HepG2 (cell line): ENCODE results near the gene PSD4. TPM values are rescaled to one million over a fixed set of nuclear protein-coding genes. Genes with fewer than 3 reads are reported as not detected.
A peak's percentile ranks its signal among the peaks of the same experiment; 100 is the strongest.

ENCODE experiments used
- AHR ChIP-seq: IDR thresholded peaks from 2 replicates; pipeline ENCODE4 v1.6.1; 2018; ENCODE audit warnings: missing genetic modification reagents, missing compliant biosample characterization
- ATRX ChIP-seq: sonication (generic); formaldehyde crosslinking; IDR thresholded peaks from 2 replicates; pipeline ENCODE4 v1.4.0; 2020; ENCODE audit warnings: missing genetic modification reagents, borderline replicate concordance
- CBX1 ChIP-seq: IDR thresholded peaks from one replicate; pipeline ENCODE4 v1.6.1; 2016; ENCODE audit warnings: antibody characterized with exemption, low read depth
- DPF2 ChIP-seq: sonication (generic); formaldehyde crosslinking; IDR thresholded peaks from 2 replicates; pipeline ENCODE4 v1.4.0; 2020; ENCODE audit warnings: mild to moderate bottlenecking, low read depth, missing genetic modification reagents, borderline replicate concordance
- EHMT2 ChIP-seq: fragments of 200-600 bp; sonication (generic); IDR thresholded peaks from 2 replicates; pipeline ENCODE4 v1.7.0; 2017; ENCODE audit warnings: antibody characterized with exemption, low read depth, low read length, borderline replicate concordance
- KAT7 ChIP-seq: IDR thresholded peaks from 2 replicates; pipeline ENCODE4 v1.6.1; 2018; ENCODE audit warnings: borderline replicate concordance, missing compliant biosample characterization
- KLF12 ChIP-seq: sonication (generic); formaldehyde crosslinking; IDR thresholded peaks from 2 replicates; pipeline ENCODE4 v1.4.0; 2020; ENCODE audit warnings: missing genetic modification reagents, borderline replicate concordance
- MED1 ChIP-seq: sonication (generic); formaldehyde crosslinking; IDR thresholded peaks from 2 replicates; pipeline ENCODE4 v1.4.0; 2020; ENCODE audit warnings: missing genetic modification reagents
- MEIS1 ChIP-seq: sonication (generic); formaldehyde crosslinking; IDR thresholded peaks from 2 replicates; pipeline ENCODE4 v1.9.0; 2021; ENCODE audit warnings: mild to moderate bottlenecking, missing genetic modification reagents, moderate library complexity, borderline replicate concordance
- MLLT10 ChIP-seq: sonication (generic); formaldehyde crosslinking; IDR thresholded peaks from 2 replicates; pipeline ENCODE4 v1.4.0; 2020; ENCODE audit warnings: missing genetic modification reagents
- NFYB ChIP-seq: sonication (generic); formaldehyde crosslinking; IDR thresholded peaks from 2 replicates; pipeline ENCODE4 v1.4.0; 2020; ENCODE audit warnings: missing genetic modification reagents
- NR2F6 ChIP-seq, 2 experiments: IDR thresholded peaks; 2 replicates each; pipeline ENCODE4 v1.6.1; 2016; ENCODE audit warnings: antibody characterized with exemption in 1 of 2, mild to moderate bottlenecking in 1 of 2
- PBX3 ChIP-seq: sonication (generic); formaldehyde crosslinking; IDR thresholded peaks from 2 replicates; pipeline ENCODE4 v1.8.1; 2023; ENCODE audit warnings: missing genetic modification reagents, inconsistent platforms, borderline replicate concordance
- PPARG ChIP-seq: conservative IDR thresholded peaks from 2 replicates; pipeline ENCODE4 v1.6.1; 2016; ENCODE audit warnings: missing biosample characterization, missing genetic modification reagents
- RARG ChIP-seq: sonication (generic); formaldehyde crosslinking; IDR thresholded peaks from 2 replicates; pipeline ENCODE4 v1.4.0; 2020; ENCODE audit warnings: low read depth, mild to moderate bottlenecking, missing genetic modification reagents
- RBAK ChIP-seq: sonication (generic); formaldehyde crosslinking; IDR thresholded peaks from 2 replicates; pipeline ENCODE4 v1.5.1; 2020; ENCODE audit warnings: mild to moderate bottlenecking, missing genetic modification reagents
- SAFB2 ChIP-seq: sonication (generic); formaldehyde crosslinking; IDR thresholded peaks from 2 replicates; pipeline ENCODE4 v1.5.1; 2020; ENCODE audit warnings: missing genetic modification reagents, low read depth, mild to moderate bottlenecking, borderline replicate concordance
- TAF1 ChIP-seq: sonication (generic); formaldehyde crosslinking; IDR thresholded peaks from 2 replicates; pipeline ENCODE4 v1.4.0; 2020; ENCODE audit warnings: missing genetic modification reagents
- TFDP1 ChIP-seq: IDR thresholded peaks from 2 replicates; pipeline ENCODE4 v1.6.1; 2016; ENCODE audit warnings: missing compliant biosample characterization, missing genetic modification reagents, borderline replicate concordance
- ZFX ChIP-seq: sonication (generic); formaldehyde crosslinking; IDR thresholded peaks from 2 replicates; pipeline ENCODE4 v1.4.0; 2020; ENCODE audit warnings: mild to moderate bottlenecking, low read depth, missing genetic modification reagents, moderate library complexity
- ZNF180 ChIP-seq: sonication (generic); formaldehyde crosslinking; IDR thresholded peaks from 2 replicates; pipeline ENCODE4 v1.4.0; 2020; ENCODE audit warnings: low read depth, missing genetic modification reagents, borderline replicate concordance
- ZNF232 ChIP-seq: sonication (generic); formaldehyde crosslinking; IDR thresholded peaks from 2 replicates; pipeline ENCODE4 v1.4.0; 2020; ENCODE audit warnings: missing genetic modification reagents, borderline replicate concordance
- ZNF275 ChIP-seq: sonication (generic); formaldehyde crosslinking; IDR thresholded peaks from 2 replicates; pipeline ENCODE4 v1.8.0; 2022; ENCODE audit warnings: missing genetic modification reagents, mild to moderate bottlenecking, inconsistent platforms, borderline replicate concordance
- ZNF749 ChIP-seq: sonication (generic); formaldehyde crosslinking; IDR thresholded peaks from 2 replicates; pipeline ENCODE4 v1.8.0; 2022; ENCODE audit warnings: mild to moderate bottlenecking, missing genetic modification reagents, moderate library complexity, borderline replicate concordance
- ZNF839 ChIP-seq: sonication (generic); formaldehyde crosslinking; IDR thresholded peaks from 2 replicates; pipeline ENCODE4 v1.4.0; 2020; ENCODE audit warnings: missing genetic modification reagents, mild to moderate bottlenecking, borderline replicate concordance
- polyA plus RNA-seq, 8 experiments: library from polyadenylated mRNA; depleted of rRNA in 3 of 8; stranded (reverse) in 7 of 8; unstranded in 1 of 8; fragments of >200 nt; fragmentation: Illumina TruSeq in 4 of 8; extraction: Trizol in 4 of 8; gene quantifications; 2 replicates each; pipeline versions ENCODE4 v1.2.1 to v1.2.3, GENCODE V29; 2011 to 2016; ENCODE audit warnings: low read depth in 4 of 8, missing spikeins in 1 of 8, mixed read lengths in 1 of 8; ENCODE audit not compliant: insufficient read depth in 1 of 8
- total RNA-seq, 5 experiments: library from RNA; depleted of rRNA; stranded (reverse); fragments of >200 nt; fragmentation: Illumina TruSeq; extraction: Trizol; gene quantifications; 2 replicates each; pipeline ENCODE4 v1.2.3, GENCODE V29; 2016; ENCODE audit warnings: low read depth in 1 of 5
- TF ChIP-seq, protein P1 (sequence below): sonication (generic); formaldehyde crosslinking; IDR thresholded peaks from 2 replicates; pipeline ENCODE4 v1.4.0; 2020; ENCODE audit warnings: missing genetic modification reagents

Gene PSD4
- total and polyA plus RNA-seq, 2 of the 13 experiments (the other 11 are each of a cell fraction or from before 2014, with no cell fraction given) = 5.8 to 9.4 TPM

- no peak; the same call in 1 of the 2 replicates for TF ChIP-seq KAT7 (CRISPR knock-in tag)
- no peak for TF ChIP-seq MLLT10
- no peak for TF ChIP-seq NFYB (CRISPR knock-in tag)
- TF ChIP-seq ZNF232 (CRISPR knock-in tag) = no peak
- no peak for TF ChIP-seq MEIS1 (CRISPR knock-in tag)
- TF ChIP-seq TAF1 (CRISPR knock-in tag) = no peak; the same call in 1 of the 2 replicates
- 0 out of 2 replicates have a peak, but pooled peaks have one; percentile 19 for TF ChIP-seq TFDP1
- TF ChIP-seq, protein P1, sequence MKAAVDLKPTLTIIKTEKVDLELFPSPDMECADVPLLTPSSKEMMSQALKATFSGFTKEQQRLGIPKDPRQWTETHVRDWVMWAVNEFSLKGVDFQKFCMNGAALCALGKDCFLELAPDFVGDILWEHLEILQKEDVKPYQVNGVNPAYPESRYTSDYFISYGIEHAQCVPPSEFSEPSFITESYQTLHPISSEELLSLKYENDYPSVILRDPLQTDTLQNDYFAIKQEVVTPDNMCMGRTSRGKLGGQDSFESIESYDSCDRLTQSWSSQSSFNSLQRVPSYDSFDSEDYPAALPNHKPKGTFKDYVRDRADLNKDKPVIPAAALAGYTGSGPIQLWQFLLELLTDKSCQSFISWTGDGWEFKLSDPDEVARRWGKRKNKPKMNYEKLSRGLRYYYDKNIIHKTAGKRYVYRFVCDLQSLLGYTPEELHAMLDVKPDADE (CRISPR knock-in tag) = no peak
- TF ChIP-seq ZNF839 (CRISPR knock-in tag) = no peak
- 0 out of 2 replicates have a peak, but pooled peaks have one; percentile 32 for TF ChIP-seq ZNF275 (CRISPR knock-in tag)
- TF ChIP-seq AHR (CRISPR knock-in tag) = no peak
- no peak for TF ChIP-seq RARG (CRISPR knock-in tag)
- peak; percentile 73 for TF ChIP-seq MED1
- peak; percentile 85 for TF ChIP-seq NR2F6 (IDR thresholded peaks at IDR 0.05)
- peak; percentile 77 for TF ChIP-seq NR2F6 (CRISPR knock-in tag; IDR thresholded peaks at IDR 0.05)
- TF ChIP-seq PPARG = peak; percentile 48
- TF ChIP-seq CBX1 = peak; percentile 52
- TF ChIP-seq KLF12 = no peak
- TF ChIP-seq ZNF749 (CRISPR knock-in tag) = no peak
- TF ChIP-seq PBX3 (CRISPR knock-in tag) = no peak
- TF ChIP-seq EHMT2 = peak; percentile 33; the same call in 1 of the 2 replicates
- peak; percentile 60 for TF ChIP-seq ZFX (CRISPR knock-in tag)
- no peak for TF ChIP-seq SAFB2 (CRISPR knock-in tag)
- TF ChIP-seq RBAK = no peak
- no peak for TF ChIP-seq ZNF180 (CRISPR knock-in tag)
- no peak for TF ChIP-seq ATRX
- TF ChIP-seq DPF2 (CRISPR knock-in tag) = peak; percentile 57; the same call in 1 of the 2 replicates
Observed at GRCh38 chr2:113218283-113219091, 44.7 kb downstream of the PSD4 start (continued).
